H1 (cell line): ENCODE results near the gene DARS1.

Experiments used
- CTCF ChIP-seq, 3 experiments: IDR thresholded peaks; 1 replicate in 2 of 3; 2 replicates in 1 of 3; pipeline versions ENCODE4 v1.5.1 to v1.6.1; 2011; ENCODE audit warnings: low read length in 3 of 3, mild to moderate bottlenecking in 3 of 3, inconsistent platforms in 2 of 3, low read depth in 1 of 3, moderate library complexity in 1 of 3; ENCODE audit not compliant: insufficient read depth in 1 of 3; ENCODE audit errors: control extremely low read depth in 1 of 3
- EZH2 ChIP-seq: fragments of 200-600 bp; sonication (generic); IDR thresholded peaks from 2 replicates; pipeline ENCODE4 v1.7.1; 2012; ENCODE audit warnings: low read depth, mild to moderate bottlenecking, moderate library complexity, low read length, inconsistent platforms; ENCODE audit not compliant: severe bottlenecking
- POLR2A ChIP-seq, 2 experiments: IDR thresholded peaks; 1 replicate in 1 of 2; 2 replicates in 1 of 2; pipeline ENCODE4 v1.6.1; 2011; ENCODE audit warnings: low read depth in 2 of 2, low read length in 2 of 2, mild to moderate bottlenecking in 2 of 2; ENCODE audit errors: control extremely low read depth in 1 of 2
- SIX5 ChIP-seq: IDR thresholded peaks from 2 replicates; pipeline ENCODE4 v1.6.1; 2011; ENCODE audit warnings: mild to moderate bottlenecking, low read depth, low read length

- TF ChIP-seq CTCF (IDR thresholded peaks at IDR 0.05; ENCODE audit: control extremely low read depth in 1 of 3, insufficient read depth in 1 of 3, low read depth in 1 of 3, low read length in 3 of 3) (no peak), EZH2 (no peak), SIX5 (no peak), POLR2A (IDR thresholded peaks at IDR 0.05; ENCODE audit: control extremely low read depth in 1 of 2, low read depth in 2 of 2, low read length in 2 of 2) (no peak)
Measured at GRCh38 chr2:135890835-135891234, 94.6 kb downstream of the DARS1 start.
